HG03457 (cell line): ENCODE results near the gene SYS1.
"Not testable (repeated sequence)": the region's sequence is repeated elsewhere in the genome, so short reads cannot be mapped to it uniquely, and the experiment has no call there.

Source experiments
- ATAC-seq: cut with Tn5 transposase; IDR thresholded peaks from one replicate; pipeline ENCODE4 v1.9.1; 2021; ENCODE audit warnings: moderate number of reproducible peaks; ENCODE audit not compliant: unreplicated experiment

The SYS1 gene

GRCh38 chr20:45339799-45340198 lies 23.2 kb upstream of the SYS1 start:
- no peak for ATAC-seq

- no peak for ATAC-seq
Observed at GRCh38 chr20:45340236-45340847, 22.6 kb upstream of the SYS1 start.

- no peak for ATAC-seq
Observed at GRCh38 chr20:45340951-45341350, 22.0 kb upstream of the SYS1 start.

GRCh38 chr20:45341579-45341938 lies 21.4 kb upstream of the SYS1 start:
- ATAC-seq, result no peak

GRCh38 chr20:45341939-45342854 lies 20.8 kb upstream of the SYS1 start:
- no peak for ATAC-seq

- ATAC-seq, result no peak
Observed at GRCh38 chr20:45342855-45343531, 20.0 kb upstream of the SYS1 start.

GRCh38 chr20:45343532-45344167 lies 19.3 kb upstream of the SYS1 start:
- ATAC-seq, result no peak

GRCh38 chr20:45344168-45344860 lies 18.6 kb upstream of the SYS1 start:
- no peak for ATAC-seq

- ATAC-seq, result no peak
Observed at GRCh38 chr20:45345104-45345936, 17.6 kb upstream of the SYS1 start.

- no peak for ATAC-seq
Observed at GRCh38 chr20:45346291-45346718, 16.7 kb upstream of the SYS1 start.

GRCh38 chr20:45346851-45347250 lies 16.1 kb upstream of the SYS1 start:
- ATAC-seq, result no peak

- no peak for ATAC-seq
Observed at GRCh38 chr20:45347297-45347935, 15.5 kb upstream of the SYS1 start.

GRCh38 chr20:45347936-45348778 lies 14.8 kb upstream of the SYS1 start, which contains the start of gene SDC4:
Gene SDC4 (minus strand): TSS chr20:45348424. CDS start chr20:45348384, 40 bp downstream.
- no peak for ATAC-seq

GRCh38 chr20:45350217-45350616 lies 12.7 kb upstream of the SYS1 start:
- ATAC-seq, result no peak

GRCh38 chr20:45350795-45351194 lies 12.2 kb upstream of the SYS1 start:
- not testable (repeated sequence) for ATAC-seq

GRCh38 chr20:45352729-45353128 lies 10.2 kb upstream of the SYS1 start:
- no peak for ATAC-seq

- ATAC-seq, result no peak
Observed at GRCh38 chr20:45353746-45354145, 9.2 kb upstream of the SYS1 start.
